SIG-M5 treated with dmso at 0.1 percent for 504 hours (cell line): ENCODE results near the gene NUP93.

Experiments
- DNase-seq: peaks from one replicate; lab custom pipeline; 2025; ENCODE audit not compliant: unreplicated experiment; lab: John Stamatoyannopoulos, UW

The NUP93 gene

GRCh38 chr16:56886296-56886695, 156.4 kb downstream of the NUP93 start:
- no peak for DNase-seq

GRCh38 chr16:56886826-56887225, 156.9 kb downstream of the NUP93 start:
- DNase-seq = no peak

GRCh38 chr16:56888806-56889205, 158.9 kb downstream of the NUP93 start:
- DNase-seq = peak; percentile 51

- DNase-seq = no peak
These were observed 159.3 kb downstream of the NUP93 start for GRCh38 chr16:56889206-56889605.

GRCh38 chr16:56891685-56892084, 161.8 kb downstream of the NUP93 start:
- no peak for DNase-seq

GRCh38 chr16:56892705-56893104, 162.8 kb downstream of the NUP93 start:
- no peak for DNase-seq

GRCh38 chr16:56894331-56894917, 164.5 kb downstream of the NUP93 start:
- no peak for DNase-seq

GRCh38 chr16:56895813-56896212, 165.9 kb downstream of the NUP93 start:
- DNase-seq = no peak

GRCh38 chr16:56896244-56896643, 166.3 kb downstream of the NUP93 start:
- no peak for DNase-seq

- DNase-seq = no peak
These were observed 167.3 kb downstream of the NUP93 start for GRCh38 chr16:56897026-56897799.

- DNase-seq = no peak
These were observed 168.9 kb downstream of the NUP93 start for GRCh38 chr16:56898847-56899246.
